K562 (cell line): ENCODE results near the gene TP73. TPM values are rescaled to one million over a fixed set of nuclear protein-coding genes. Genes with fewer than 3 reads are reported as not detected.

Source experiments
- CTCF ChIP-seq, 3 experiments: IDR thresholded peaks in 2 of 3; conservative IDR thresholded peaks in 1 of 3; 2 replicates each; pipeline ENCODE4 v1.5.1; 2011 to 2012; ENCODE audit warnings: low read length in 3 of 3, mild to moderate bottlenecking in 3 of 3, control low read depth in 2 of 3, improper control_type of control experiment in 1 of 3, inconsistent platforms in 1 of 3, low read depth in 1 of 3, mixed read lengths in 1 of 3, moderate library complexity in 1 of 3; ENCODE audit not compliant: insufficient read depth in 2 of 3
- CUX1 ChIP-seq: fragments of 200-800 bp; sonication (Bioruptor generic); IDR thresholded peaks from 2 replicates; pipeline ENCODE4 v1.6.1; 2016; ENCODE audit warnings: missing genetic modification characterization, missing compliant biosample characterization
- DACH1 ChIP-seq: fragments of 450-650 bp; IDR thresholded peaks from 2 replicates; pipeline ENCODE4 v1.6.1; 2018; ENCODE audit not compliant: partially characterized antibody
- E2F3 ChIP-seq: fragments of 250-450 bp; sonication (Bioruptor Pico); IDR thresholded peaks from 2 replicates; pipeline ENCODE4 v1.4.0; 2020; ENCODE audit warnings: mild to moderate bottlenecking
- EGR1 ChIP-seq: fragments of 450-650 bp; conservative IDR thresholded peaks from 2 replicates; pipeline ENCODE4 v1.6.1; 2017; ENCODE audit warnings: mild to moderate bottlenecking
- NFE2L1 ChIP-seq: fragments of 450-650 bp; IDR thresholded peaks from 2 replicates; pipeline ENCODE4 v1.6.1; 2016; ENCODE audit warnings: missing genetic modification characterization, low read depth, mild to moderate bottlenecking, missing compliant biosample characterization, moderate library complexity, borderline replicate concordance
- NFYB ChIP-seq: IDR thresholded peaks from 2 replicates; pipeline ENCODE4 v1.6.1; 2011; ENCODE audit warnings: mild to moderate bottlenecking, moderate library complexity; ENCODE audit not compliant: insufficient read length; ENCODE audit errors: extremely low read depth
- NONO ChIP-seq, 2 experiments: fragments of 200-400 bp in 1 of 2; fragments of 450-650 bp in 1 of 2; formaldehyde crosslinking in 1 of 2; IDR thresholded peaks; 2 replicates each; pipeline ENCODE4 v1.6.1; 2017; ENCODE audit warnings: low read depth in 2 of 2, mild to moderate bottlenecking in 2 of 2, moderate library complexity in 2 of 2, low read length in 1 of 2
- PATZ1 ChIP-seq: fragments of 250-450 bp; sonication (Bioruptor Pico); IDR thresholded peaks from 2 replicates; pipeline ENCODE4 v1.5.0; 2020; ENCODE audit warnings: mild to moderate bottlenecking, borderline replicate concordance
- POLR3A ChIP-seq: IDR thresholded peaks from 2 replicates; pipeline ENCODE4 v1.6.1; 2011; ENCODE audit warnings: borderline replicate concordance, mild to moderate bottlenecking, moderate library complexity; ENCODE audit not compliant: insufficient read length, insufficient read depth; ENCODE audit errors: extremely low read depth
- SMAD2 ChIP-seq: fragments of 150-350 bp; IDR thresholded peaks from 2 replicates; pipeline ENCODE4 v1.6.1; 2014; ENCODE audit warnings: low read depth, mild to moderate bottlenecking, low read length
- ZNF507 ChIP-seq: conservative IDR thresholded peaks from 2 replicates; pipeline ENCODE4 v1.6.1; 2017; ENCODE audit warnings: missing genetic modification characterization, missing compliant biosample characterization
- ZNF586 ChIP-seq: fragments of 450-650 bp; formaldehyde crosslinking; conservative IDR thresholded peaks from 2 replicates; pipeline ENCODE4 v1.4.0; 2020; ENCODE audit warnings: mild to moderate bottlenecking, moderate library complexity
- polyA plus RNA-seq, 8 experiments: library from polyadenylated mRNA; depleted of rRNA in 4 of 8; stranded (reverse) in 5 of 8; unstranded in 3 of 8; fragments of >200 nt; fragmentation: Nextera tagmentation in 2 of 8; fragmentation: Illumina TruSeq in 1 of 8; extraction: Ambion mirVana in 2 of 8; extraction: Trizol in 1 of 8; gene quantifications; 2 replicates each; pipeline versions ENCODE4 v1.2.1 to v1.2.3, GENCODE V29; 2011 to 2014; ENCODE audit warnings: inconsistent platforms in 1 of 8, missing spikeins in 1 of 8
- total RNA-seq, 7 experiments: library from RNA; depleted of rRNA in 6 of 7; stranded (reverse); fragments of >200 nt in 6 of 7; fragmentation: Illumina TruSeq in 2 of 7; extraction: Trizol in 2 of 7; gene quantifications; 2 replicates each; pipeline versions ENCODE4 v1.2.1 to v1.2.3, GENCODE V29; 2011 to 2021; ENCODE audit warnings: low replicate concordance in 1 of 7
- TF ChIP-seq, protein P1 (sequence below): fragments of 250-450 bp; sonication (Bioruptor Pico); IDR thresholded peaks from 2 replicates; pipeline ENCODE4 v1.8.0; 2022; ENCODE audit warnings: moderate library complexity, mild to moderate bottlenecking, inconsistent platforms
- TF ChIP-seq, protein P2 (sequence below), 2 experiments: fragments of 450-650 bp in 1 of 2; sonication (generic) in 1 of 2; formaldehyde crosslinking; conservative IDR thresholded peaks; 2 replicates each; pipeline versions ENCODE4 v1.4.0 to v1.8.1; 2020 to 2022; ENCODE audit warnings: mild to moderate bottlenecking in 1 of 2, missing genetic modification reagents in 1 of 2
- TF ChIP-seq, protein P3 (sequence below): fragments of 250-450 bp; sonication (Bioruptor Pico); IDR thresholded peaks from 2 replicates; pipeline ENCODE4 v1.8.0; 2021; ENCODE audit warnings: moderate library complexity, mild to moderate bottlenecking, inconsistent platforms

TP73 gene
- total and polyA plus RNA-seq, 9 of the 15 experiments (the other 6 are each of a cell fraction or from before 2014, with no cell fraction given) = 0.07 to 1.6 (median 0.40) TPM; not detected in 2

DNA sequence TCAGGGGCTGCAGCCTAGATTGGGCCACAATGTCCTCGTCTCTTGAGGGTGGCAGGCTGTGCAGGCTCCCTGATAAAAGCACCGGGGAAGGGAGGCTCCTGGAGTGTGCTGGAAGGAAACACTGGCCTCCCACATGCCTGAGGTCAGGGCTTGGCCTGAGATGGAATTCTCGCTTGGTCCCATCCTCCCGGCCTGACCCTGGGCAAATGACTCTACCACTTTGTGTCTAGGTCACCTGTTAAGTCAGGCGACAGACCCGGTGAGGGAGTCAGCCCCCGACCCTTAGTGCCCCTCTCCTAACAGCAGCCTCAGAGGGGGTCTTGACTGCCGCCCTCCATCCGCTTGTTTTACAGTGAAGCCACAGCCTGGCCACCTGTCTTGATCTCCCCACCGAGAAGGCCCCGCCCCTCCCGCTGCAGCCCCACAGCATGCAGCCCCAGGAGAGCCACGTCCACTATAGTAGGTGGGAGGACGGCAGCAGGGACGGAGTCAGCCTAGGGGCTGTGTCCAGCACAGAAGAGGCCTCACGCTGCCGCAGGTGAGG is 122.7 kb downstream of the TP73 start (continued):
- no peak for TF ChIP-seq POLR3A
- TF ChIP-seq EGR1 = peak; percentile 57
- TF ChIP-seq NFE2L1 = no peak
- no peak for TF ChIP-seq SMAD2
- no peak for TF ChIP-seq CUX1
- TF ChIP-seq NONO (IDR thresholded peaks at IDR 0.05; ENCODE audit: low read depth in 2 of 2, low read length in 1 of 2) = peak in 1 of 2 experiments; percentile 74; a peak in 2 of 4 replicates
- 0 out of 2 replicates have a peak, but pooled peaks have one; percentile 33 for TF ChIP-seq E2F3 (CRISPR knock-in tag)
- TF ChIP-seq PATZ1 (CRISPR knock-in tag) = no peak
- TF ChIP-seq, protein P1, sequence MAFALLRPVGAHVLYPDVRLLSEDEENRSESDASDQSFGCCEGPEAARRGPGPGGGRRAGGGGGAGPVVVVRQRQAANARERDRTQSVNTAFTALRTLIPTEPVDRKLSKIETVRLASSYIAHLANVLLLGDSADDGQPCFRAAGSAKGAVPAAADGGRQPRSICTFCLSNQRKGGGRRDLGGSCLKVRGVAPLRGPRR (CRISPR knock-in tag) = no peak
- TF ChIP-seq, protein P2, sequence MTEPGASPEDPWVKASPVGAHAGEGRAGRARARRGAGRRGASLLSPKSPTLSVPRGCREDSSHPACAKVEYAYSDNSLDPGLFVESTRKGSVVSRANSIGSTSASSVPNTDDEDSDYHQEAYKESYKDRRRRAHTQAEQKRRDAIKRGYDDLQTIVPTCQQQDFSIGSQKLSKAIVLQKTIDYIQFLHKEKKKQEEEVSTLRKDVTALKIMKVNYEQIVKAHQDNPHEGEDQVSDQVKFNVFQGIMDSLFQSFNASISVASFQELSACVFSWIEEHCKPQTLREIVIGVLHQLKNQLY (CRISPR knock-in tag; conservative IDR thresholded peaks at IDR 0.05) = no peak; a peak in 1 of 4 replicates
- peak; percentile 41 for TF ChIP-seq DACH1
- 0 out of 6 replicates have a peak, but pooled peaks of 1 of the 3 experiments have one; percentile 1 for TF ChIP-seq CTCF (IDR thresholded peaks at IDR 0.05 in 2 of 3, conservative IDR thresholded peaks at IDR 0.05 in 1 of 3; ENCODE audit: insufficient read depth in 2 of 3, low read depth in 1 of 3, low read length in 3 of 3)
- no peak for TF ChIP-seq NFYB
- TF ChIP-seq, protein P3, sequence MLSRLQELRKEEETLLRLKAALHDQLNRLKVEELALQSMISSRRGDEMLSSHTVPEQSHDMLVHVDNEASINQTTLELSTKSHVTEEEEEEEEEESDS (CRISPR knock-in tag) = no peak
- TF ChIP-seq ZNF507 (tag) = no peak
- TF ChIP-seq ZNF586 = no peak
